ENCODE measurements around the gene KBTBD3.
"Not testable (repeated sequence)": the region's sequence is repeated elsewhere in the genome, so short reads cannot be mapped to it uniquely, and the experiment has no call there.

KBTBD3 gene

DNA sequence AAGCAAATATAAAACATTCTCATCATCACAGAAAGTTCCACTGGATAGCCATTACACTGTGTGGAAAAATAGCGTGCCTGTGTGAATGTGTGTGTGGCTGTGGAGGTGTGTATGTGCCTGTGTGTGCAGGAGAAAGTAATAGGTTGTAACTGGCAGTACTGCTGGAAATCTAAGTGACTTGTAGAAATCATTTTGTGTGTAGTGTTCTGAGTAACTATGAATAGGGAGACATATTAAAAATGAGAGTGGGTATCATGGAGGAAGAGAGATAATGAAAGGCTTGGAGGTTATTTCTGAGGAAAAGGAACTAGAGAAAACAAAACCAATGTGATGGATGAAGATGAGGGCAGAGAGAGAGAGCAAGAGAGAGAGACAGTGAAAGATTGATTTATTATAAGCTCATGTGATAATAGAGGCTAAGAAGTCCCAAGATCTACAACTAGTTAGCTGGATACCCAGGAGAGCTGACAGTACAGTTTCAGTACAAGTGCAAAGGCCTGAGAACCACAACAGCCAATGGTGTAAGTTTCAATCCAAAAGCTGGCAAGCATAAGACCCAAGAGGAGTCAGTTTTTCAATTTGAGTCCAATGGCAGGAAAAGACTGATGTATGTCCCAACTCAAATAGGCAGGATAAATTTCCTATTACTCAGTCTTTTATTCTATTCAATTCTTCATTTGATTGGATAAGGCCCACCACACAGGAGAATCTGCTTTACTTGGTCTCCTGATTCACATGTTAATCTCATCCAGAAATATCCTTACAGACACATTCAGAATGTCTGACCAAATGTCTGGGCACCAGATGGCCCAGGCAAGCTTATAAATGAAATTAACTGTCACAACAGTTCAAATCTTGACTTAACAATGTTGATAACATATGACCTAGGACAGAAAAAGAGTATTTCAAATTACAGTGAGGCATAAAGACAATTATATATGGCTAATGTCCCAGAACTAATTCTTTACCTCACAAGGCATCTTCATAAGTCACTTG is 14.9 kb downstream of the KBTBD3 start:
- DNase-seq: no peak

GRCh38 chr11:106061249-106061784 is 15.8 kb downstream of the KBTBD3 start:
- DNase-seq: no peak

DNA sequence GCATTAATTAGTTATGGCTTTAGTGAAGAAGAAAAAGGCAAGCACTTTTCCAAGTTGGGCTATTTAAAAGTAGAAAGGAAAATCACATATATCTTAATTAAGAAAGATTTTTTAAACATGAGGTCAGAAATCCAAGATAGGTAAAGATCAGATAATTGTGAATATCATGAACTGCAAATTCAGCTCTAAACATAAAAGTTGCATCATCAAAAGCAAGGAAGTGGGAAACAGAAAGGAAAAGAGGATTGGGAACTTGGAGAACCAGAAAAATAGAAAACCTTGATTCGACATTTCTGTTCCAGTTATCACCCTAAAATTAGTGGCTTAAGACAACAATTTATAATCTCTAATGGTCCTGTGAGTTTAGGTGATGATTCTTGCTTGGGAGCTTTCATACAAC is 17.5 kb downstream of the KBTBD3 start:
- no peak for DNase-seq

GRCh38 chr11:106058377-106058776 is 18.8 kb downstream of the KBTBD3 start:
- not testable (repeated sequence) for DNase-seq

- DNase-seq: no peak
Measured at GRCh38 chr11:106051103-106051502, 26.0 kb downstream of the KBTBD3 start.

GRCh38 chr11:106049727-106050476 is 27.2 kb downstream of the KBTBD3 start:
- no peak for DNase-seq

- no peak for DNase-seq
Measured at GRCh38 chr11:106047631-106048030, 29.5 kb downstream of the KBTBD3 start.

DNA sequence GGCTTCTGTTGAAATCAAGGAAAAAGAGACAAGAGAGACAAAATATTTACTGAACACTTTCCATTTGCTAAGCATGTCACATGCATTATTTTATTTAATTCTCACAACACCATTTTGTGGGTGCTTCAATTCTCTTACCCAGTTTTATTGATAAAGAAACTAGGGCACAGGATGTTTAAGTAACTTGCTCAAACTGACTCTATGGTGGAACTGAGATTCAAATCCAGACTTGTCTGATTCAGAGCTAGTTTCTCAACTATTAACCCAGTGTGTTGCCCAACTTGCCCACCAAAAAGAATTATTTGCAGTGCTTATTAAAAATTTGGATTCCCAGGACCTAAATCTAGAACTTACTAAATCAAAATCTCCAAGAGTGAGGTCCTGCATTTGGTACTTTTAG is 33.6 kb downstream of the KBTBD3 start:
- no peak for DNase-seq

DNA sequence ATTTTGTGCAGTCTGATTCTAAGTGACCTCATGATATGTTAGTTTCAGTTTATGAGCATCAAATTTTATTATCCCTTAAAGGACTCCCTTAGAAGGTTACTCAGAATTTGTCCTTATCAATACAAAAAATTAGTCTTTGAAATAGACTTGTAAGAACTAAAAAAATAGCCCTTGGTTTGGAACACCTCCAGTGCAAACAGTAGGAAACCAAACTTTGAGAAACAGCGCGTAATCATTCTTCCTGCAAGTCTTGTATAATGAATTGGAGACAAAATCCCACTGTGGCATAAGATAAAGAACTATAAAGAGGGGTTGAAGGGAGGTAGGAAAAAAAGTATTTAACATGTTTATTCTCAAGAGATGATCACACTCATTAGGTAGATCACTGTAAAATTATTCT is 44.3 kb downstream of the KBTBD3 start:
- DNase-seq: no peak

- DNase-seq: no peak
Measured at GRCh38 chr11:106031936-106032335, 45.2 kb downstream of the KBTBD3 start.

DNA sequence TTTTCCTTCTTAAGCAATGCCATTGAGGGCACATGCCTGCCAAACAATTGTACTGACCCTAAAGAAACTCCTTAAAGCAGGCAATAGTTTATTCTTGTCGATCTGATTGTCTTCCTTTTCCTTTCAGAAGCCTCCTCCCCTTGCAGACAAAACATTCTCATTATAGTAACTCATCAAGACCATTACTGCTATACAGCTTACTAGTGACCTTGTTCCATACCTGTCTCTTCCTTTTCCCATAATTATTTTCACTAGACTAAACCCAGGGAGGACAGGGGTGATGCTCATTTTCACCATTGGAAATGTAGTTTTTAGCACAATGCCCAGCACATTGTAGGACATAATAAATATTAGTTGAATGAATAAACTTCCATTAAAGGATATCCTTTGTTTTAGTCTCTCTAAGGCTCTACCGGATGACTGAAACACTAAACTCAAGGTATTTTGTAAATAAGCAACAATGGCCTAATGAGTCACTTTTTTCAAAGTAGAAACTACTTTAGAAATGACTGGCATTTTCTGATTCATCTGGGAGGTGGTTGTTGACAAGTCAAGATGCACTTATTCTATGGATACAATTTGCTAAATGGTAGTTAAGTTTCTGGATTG is 45.8 kb downstream of the KBTBD3 start:
- no peak for DNase-seq

- no peak for DNase-seq
Measured at GRCh38 chr11:106030609-106031008, 46.5 kb downstream of the KBTBD3 start.

- DNase-seq: no peak
Measured at GRCh38 chr11:106022795-106023275, 54.3 kb downstream of the KBTBD3 start.

- peak; percentile 97 to 99 (median 99) for DNase-seq
Measured at GRCh38 chr11:106021967-106022794, 55.0 kb downstream of the KBTBD3 start, which contains the start of gene MSANTD4. TSS of gene MSANTD4 (minus strand) at chr11:106022240. CDS start at chr11:106010917, 11,323 bp downstream.

- DNase-seq: peak; percentile 36 to 77 (median 59)
Measured at GRCh38 chr11:106021181-106021966, 55.8 kb downstream of the KBTBD3 start.

DNA sequence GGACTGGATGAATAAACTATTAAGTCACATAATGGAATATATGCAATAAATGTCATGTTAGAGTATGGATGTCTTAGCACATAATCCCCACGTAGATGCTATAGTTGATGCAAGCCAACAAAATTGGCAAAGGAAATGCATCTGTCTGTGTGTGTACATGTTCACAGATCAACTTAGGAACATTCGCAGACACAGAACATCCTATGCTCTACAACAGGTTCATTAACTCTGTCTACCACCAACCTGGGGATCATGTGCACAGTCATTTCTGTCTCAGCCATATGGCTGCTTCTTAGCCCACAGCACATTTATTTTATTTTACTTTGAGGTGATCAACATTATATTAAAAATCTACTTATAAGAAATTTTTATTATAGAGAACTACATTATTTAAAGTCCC is 60.1 kb downstream of the KBTBD3 start:
- no peak for DNase-seq

DNA sequence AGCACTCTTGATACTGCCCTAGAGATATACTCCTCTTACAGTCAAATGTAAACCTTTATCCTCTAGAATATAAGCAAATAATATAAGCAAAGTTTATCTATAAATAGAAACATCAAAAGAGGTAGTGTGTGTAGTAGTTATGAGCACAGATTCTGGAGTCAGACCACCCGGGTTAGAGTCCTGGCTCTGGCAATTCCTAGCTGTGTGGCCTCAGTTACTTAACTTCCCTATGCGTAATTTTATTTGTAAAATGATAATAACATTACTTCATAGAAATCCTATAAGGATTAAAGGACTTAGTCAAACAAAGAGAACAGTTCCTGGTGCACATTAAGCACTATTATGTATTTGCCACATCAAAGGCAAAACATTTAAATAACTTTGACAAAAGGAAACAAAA is 62.1 kb downstream of the KBTBD3 start:
- DNase-seq: no peak

DNA sequence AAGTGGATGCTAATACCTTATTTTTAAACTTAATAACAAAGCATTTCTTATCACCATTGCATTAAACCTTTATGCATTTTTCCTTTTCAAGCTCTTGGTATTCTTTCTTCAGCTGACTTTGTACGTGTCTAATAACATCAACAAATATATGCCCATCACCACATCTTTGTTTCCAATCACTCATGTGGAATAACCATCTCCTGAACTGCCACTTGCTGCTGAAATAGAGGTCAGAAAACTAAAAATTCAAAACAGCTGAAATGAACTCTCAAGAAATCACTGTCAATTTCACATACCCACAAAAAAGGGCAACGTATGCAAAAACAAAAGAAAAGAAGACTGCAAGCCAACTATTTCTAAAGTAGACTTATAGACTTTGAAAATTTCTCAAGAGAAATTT is 62.5 kb downstream of the KBTBD3 start:
- no peak for DNase-seq

- DNase-seq: no peak
Measured at GRCh38 chr11:106014035-106014434, 63.1 kb downstream of the KBTBD3 start.

DNA sequence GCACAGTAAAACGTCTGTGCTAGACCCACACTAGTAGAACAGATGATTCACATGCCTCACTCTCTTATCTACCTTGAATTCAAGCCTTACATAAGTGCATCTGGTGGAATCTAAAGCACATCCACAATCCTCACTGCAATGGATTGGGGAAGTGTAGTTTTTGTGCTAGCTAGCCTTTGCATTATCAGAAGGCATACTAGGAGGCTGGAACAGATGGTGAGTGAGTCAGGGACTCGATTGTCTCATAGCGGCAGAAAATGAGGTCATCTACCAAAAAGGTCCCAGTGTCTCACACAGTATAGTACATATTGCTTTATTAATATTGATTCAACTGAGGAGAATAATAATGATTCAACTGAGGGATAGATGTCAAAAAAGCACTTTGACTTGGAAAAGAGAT is 64.4 kb downstream of the KBTBD3 start:
- peak; percentile 53 to 73 (median 55) for DNase-seq

DNA sequence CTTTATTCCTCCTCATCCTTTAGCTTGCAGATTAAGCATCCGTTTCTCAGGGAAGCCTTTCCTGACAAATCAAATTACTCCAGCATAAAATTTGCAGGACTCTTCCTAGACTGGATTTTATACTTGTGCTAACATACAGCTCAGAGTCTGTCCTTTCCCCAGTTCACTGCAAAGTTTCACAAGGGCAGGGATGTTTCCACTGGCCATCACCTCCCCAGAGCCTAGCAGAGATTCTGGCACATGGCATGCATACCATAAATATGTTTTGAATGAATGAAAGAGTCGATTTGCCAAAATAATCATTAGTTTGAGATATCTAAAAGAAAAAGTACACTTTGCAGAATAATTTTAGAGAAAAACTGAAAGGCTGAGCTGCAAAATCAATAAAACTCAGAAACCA is 65.7 kb downstream of the KBTBD3 start:
- DNase-seq: no peak
